ENCODE results near the gene HEMK1. TPM values are rescaled to one million over a fixed set of nuclear protein-coding genes. Genes with fewer than 3 reads are reported as not detected.

Gene HEMK1
- total and polyA plus RNA-seq, 2 of the 4 experiments (the other 2 are of a cell fraction), result 17.2 to 20.8 TPM

DNA sequence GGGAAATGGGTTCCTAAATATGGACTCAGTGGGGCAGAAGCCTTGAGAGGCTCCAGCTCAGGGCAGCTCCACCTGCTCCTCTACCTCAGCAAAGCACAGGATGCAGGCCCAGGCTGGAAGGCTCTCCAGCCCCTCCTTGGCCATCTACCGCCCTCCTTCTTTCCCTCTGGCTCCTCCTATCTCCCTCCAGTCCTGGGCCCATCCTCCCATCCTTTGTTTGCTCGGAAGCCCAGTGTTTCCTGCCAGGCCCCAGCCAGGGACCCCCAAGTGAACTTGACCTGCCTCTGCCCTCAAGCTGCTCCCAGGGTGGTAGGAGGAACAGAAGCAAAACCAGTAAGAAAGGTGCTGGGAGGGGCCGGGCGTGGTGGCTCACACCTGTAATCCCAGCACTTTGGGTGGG is 67.7 kb downstream of the HEMK1 start:
- no TSS peak for BruUV-seq (replicated peaks)
- Histone ChIP-seq H4K20me1 (ENCODE audit: insufficient read depth, low read length) (peaks cover 10% of the 10 kb centered on the region), H3K27ac (ENCODE audit: insufficient read depth, low read length) (no peak overlapping the region), H3K4me2 (ENCODE audit: low read depth, low read length) (no peak overlapping the region), H2AFZ (replicated peaks; ENCODE audit: low read length, poor library complexity) (no peak overlapping the region), H4K5ac (ENCODE audit: low read depth, low read length) (no peak overlapping the region), H2BK15ac (ENCODE audit: low read depth, low read length) (no peak overlapping the region), H3K36me3 (ENCODE audit: control insufficient read depth, insufficient read depth, low read length) (no peaks in the 10 kb centered on the region; the same call in 1 of the 2 replicates), H3K9me1 (ENCODE audit: insufficient read depth, low read length) (peaks cover 15% of the 10 kb centered on the region), H2AK9ac (replicated peaks; ENCODE audit: low read depth, low read length, poor library complexity) (no peak overlapping the region), H2AK5ac (ENCODE audit: low read depth, low read length) (no peak overlapping the region), H3K9me3 (ENCODE audit: control insufficient read depth, insufficient read depth, low read length) (no peaks in the 10 kb centered on the region), H2BK20ac (ENCODE audit: low read depth, low read length) (no peak overlapping the region), H3K79me1 (ENCODE audit: low read depth in 1 of 2, low read length in 2 of 2) (peaks cover 0 to 8% of the 10 kb centered on the region in 2 experiments; a peak in 1 of 4 replicates), H3K4ac (ENCODE audit: low read depth, low read length) (no peak overlapping the region), H3K56ac (ENCODE audit: extremely low read depth, insufficient read depth, low read length) (no peak overlapping the region), H3K4me1 (ENCODE audit: control insufficient read depth, insufficient read depth, low read length) (peaks cover 6% of the 10 kb centered on the region), H3K4me3 (ENCODE audit: insufficient read depth, low read depth, low read length) (no peak overlapping the region), H3K9ac (ENCODE audit: low read depth, low read length) (no peak overlapping the region), H3K23ac (ENCODE audit: low read depth, low read length) (no peak overlapping the region), H2BK5ac (ENCODE audit: low read depth, low read length, poor library complexity, severe bottlenecking) (no peak overlapping the region), H4K91ac (ENCODE audit: insufficient read depth, low read depth, low read length) (no peak overlapping the region), H4K8ac (ENCODE audit: low read depth in 2 of 2, low read length in 2 of 2) (no peak overlapping the region), H3K18ac (ENCODE audit: low read depth, low read length) (no peak overlapping the region), H2BK120ac (ENCODE audit: low read depth, low read length) (no peak overlapping the region), H3K27me3 (ENCODE audit: control insufficient read depth, insufficient read depth, low read length) (no peaks in the 10 kb centered on the region), H3K14ac (replicated peaks; ENCODE audit: low read depth, low read length) (no peak overlapping the region)
- in situ Hi-C loops (cut with MboI; ENCODE audit: low sequenced_read_pairs), result no loop called here
- POLR2A ChIA-PET (ENCODE audit: unreplicated experiment), result no interaction called here
- intact Hi-C loops (cut with micrococcal nuclease), result no loop called here
- dilution Hi-C loops (cut with HindIII; ENCODE audit: low sequenced_read_pairs, unreplicated experiment), result no loop called here
- no peak for TF ChIP-seq MXI1 (IDR thresholded peaks at IDR 0.05; ENCODE audit: borderline replicate concordance, low read depth, low read length)
- TF ChIP-seq, protein P1, sequence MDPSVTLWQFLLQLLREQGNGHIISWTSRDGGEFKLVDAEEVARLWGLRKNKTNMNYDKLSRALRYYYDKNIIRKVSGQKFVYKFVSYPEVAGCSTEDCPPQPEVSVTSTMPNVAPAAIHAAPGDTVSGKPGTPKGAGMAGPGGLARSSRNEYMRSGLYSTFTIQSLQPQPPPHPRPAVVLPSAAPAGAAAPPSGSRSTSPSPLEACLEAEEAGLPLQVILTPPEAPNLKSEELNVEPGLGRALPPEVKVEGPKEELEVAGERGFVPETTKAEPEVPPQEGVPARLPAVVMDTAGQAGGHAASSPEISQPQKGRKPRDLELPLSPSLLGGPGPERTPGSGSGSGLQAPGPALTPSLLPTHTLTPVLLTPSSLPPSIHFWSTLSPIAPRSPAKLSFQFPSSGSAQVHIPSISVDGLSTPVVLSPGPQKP (IDR thresholded peaks at IDR 0.05; ENCODE audit: borderline replicate concordance, low read depth, low read length), result no peak
- CTCF ChIA-PET, result interaction anchor here (1.0 kb wide), 1 partner anchor 9 kb away, joined by 3 read pairs; no protein-coding TSS in a partner anchor
- WGBS, 2 experiments (ENCODE audit: extremely low coverage in 2 of 2, insufficient read length in 1 of 2), result no CpG with 5 or more reads among the region's 4 CpGs
- ATAC-seq (ENCODE audit: low read depth) (no peak), DNase-seq (no peak)
